Activated CD4-positive, alpha-beta T cell treated with anti-CD3 and anti-CD28 coated beads, Interleukin-2, amount 10 ng/mL, durations not matched to agents 24 days and 14 days (primary cell): Measurements from ENCODE around the gene DUS4L. TPM values are rescaled to one million over a fixed set of nuclear protein-coding genes. Genes with fewer than 3 reads are reported as not detected.

Experiments
- DNase-seq: peaks from one replicate; pipeline ENCODE4 v3.0.0; 2022
- H3K27ac Mint-ChIP-seq: one replicate; pipeline ENCODE4 v1.8.0; 2022; ENCODE audit warnings: mild to moderate bottlenecking, mixed read lengths
- H3K27me3 Mint-ChIP-seq: one replicate; pipeline ENCODE4 v1.8.0; 2022; ENCODE audit warnings: mixed read lengths
- H3K36me3 Mint-ChIP-seq: one replicate; pipeline ENCODE4 v1.8.0; 2022; ENCODE audit warnings: low read depth, mild to moderate bottlenecking, mixed read lengths
- H3K4me1 Mint-ChIP-seq: one replicate; pipeline ENCODE4 v1.8.0; 2021; ENCODE audit warnings: mixed read lengths
- H3K4me3 Mint-ChIP-seq: one replicate; pipeline ENCODE4 v1.8.0; 2022; ENCODE audit warnings: mild to moderate bottlenecking, moderate library complexity, mixed read lengths
- H3K9me3 Mint-ChIP-seq: one replicate; pipeline ENCODE4 v1.8.0; 2021; ENCODE audit warnings: mixed read lengths
- intact Hi-C: fragments of 100-400 bp; cut with micrococcal nuclease; formaldehyde crosslinking; loops from one replicate; pipeline ENCODE4 v1.15.1; 2023
- total RNA-seq: library from RNA; stranded (reverse); gene quantifications from 2 replicates; pipeline ENCODE4 v1.2.3, GENCODE V29; 2022

The DUS4L gene
- total RNA-seq, 1 donor from 2014 or later, result 14.9 TPM

- H3K27me3 Mint-ChIP-seq, result no peaks in the 10 kb centered on the region
- no peak for DNase-seq
- peaks cover 9% of the 10 kb centered on the region for H3K9me3 Mint-ChIP-seq
- peaks cover 35% of the 10 kb centered on the region for H3K36me3 Mint-ChIP-seq
- H3K4me3 Mint-ChIP-seq, result no peak overlapping the region
- intact Hi-C loops, result no loop called here
- H3K27ac Mint-ChIP-seq, result no peak overlapping the region
- H3K4me1 Mint-ChIP-seq, result peaks cover 23% of the 10 kb centered on the region
Observed at GRCh38 chr7:107613948-107614347, 50.2 kb downstream of the DUS4L start.

GRCh38 chr7:107614425-107614824 is 50.7 kb downstream of the DUS4L start:
- intact Hi-C loops, result no loop called here
- H3K36me3 Mint-ChIP-seq, result peaks cover 34% of the 10 kb centered on the region
- no peak overlapping the region for H3K4me3 Mint-ChIP-seq
- peaks cover 23% of the 10 kb centered on the region for H3K4me1 Mint-ChIP-seq
- H3K9me3 Mint-ChIP-seq, result peaks cover 9% of the 10 kb centered on the region
- H3K27me3 Mint-ChIP-seq, result no peaks in the 10 kb centered on the region
- no peak overlapping the region for H3K27ac Mint-ChIP-seq
- no peak for DNase-seq

- peaks cover 23% of the 10 kb centered on the region for H3K4me1 Mint-ChIP-seq
- intact Hi-C loops, result no loop called here
Observed at GRCh38 chr7:107615910-107616680, 52.3 kb downstream of the DUS4L start.

GRCh38 chr7:107622429-107622828 is 58.7 kb downstream of the DUS4L start:
- Mint-ChIP-seq H3K36me3 (peaks cover 18% of the 10 kb centered on the region), H3K9me3 (peaks cover 7% of the 10 kb centered on the region), H3K27ac (no peak overlapping the region), H3K4me1 (no peaks in the 10 kb centered on the region), H3K4me3 (no peak overlapping the region), H3K27me3 (no peaks in the 10 kb centered on the region)
- intact Hi-C loops, result loop anchor here (5.0 kb wide), 1 partner anchor 35 kb away; no protein-coding TSS in a partner anchor
- no peak for DNase-seq

More at GRCh38 chr7:107615910-107616680, 52.3 kb downstream of the DUS4L start:
- peaks cover 36% of the 10 kb centered on the region for H3K36me3 Mint-ChIP-seq
- H3K9me3 Mint-ChIP-seq, result peaks cover 9% of the 10 kb centered on the region
- H3K27me3 Mint-ChIP-seq, result no peaks in the 10 kb centered on the region
- H3K4me3 Mint-ChIP-seq, result no peak overlapping the region
- no peak for DNase-seq
- H3K27ac Mint-ChIP-seq, result no peak overlapping the region

- Mint-ChIP-seq H3K27me3 (no peaks in the 10 kb centered on the region), H3K4me1 (no peaks in the 10 kb centered on the region), H3K36me3 (peaks cover 18% of the 10 kb centered on the region), H3K9me3 (peaks cover 7% of the 10 kb centered on the region), H3K27ac (no peak overlapping the region), H3K4me3 (no peak overlapping the region)
- DNase-seq, result no peak
- intact Hi-C loops, result loop anchor here (5.0 kb wide), 1 partner anchor 34 kb away; no protein-coding TSS in a partner anchor
Observed at GRCh38 chr7:107622894-107623293, 59.1 kb downstream of the DUS4L start.

- Mint-ChIP-seq H3K27me3 (no peaks in the 10 kb centered on the region), H3K4me1 (peaks cover 12% of the 10 kb centered on the region), H3K27ac (no peak overlapping the region), H3K4me3 (no peak overlapping the region), H3K9me3 (peaks cover 7% of the 10 kb centered on the region), H3K36me3 (peaks cover 17% of the 10 kb centered on the region)
- intact Hi-C loops, result no loop called here
- no peak for DNase-seq
Observed at GRCh38 chr7:107627002-107627401, 63.2 kb downstream of the DUS4L start.

Other genes starting within 250 kb of the DUS4L start
- not detected in 2 replicates for gene GPR22, start 93.9 kb upstream of the DUS4L start, total RNA-seq
- 40.9 and 43.3 TPM in 2 replicates for gene COG5, start 51 bp upstream of the DUS4L start, total RNA-seq
- 43.6 and 52.0 TPM in 2 replicates for gene BCAP29, start 16.3 kb downstream of the DUS4L start, total RNA-seq
- gene SLC26A4, start 96.9 kb downstream of the DUS4L start, total RNA-seq, result 6.5 and 7.8 TPM in 2 replicates
- gene CBLL1, start 180.2 kb downstream of the DUS4L start, total RNA-seq, result 48.7 and 50.7 TPM in 2 replicates
- gene SLC26A3, start 239.3 kb downstream of the DUS4L start, total RNA-seq, result not detected in 2 replicates